GM18909 (cell line): Measurements from ENCODE around the gene PCBP3.
"Not testable (repeated sequence)": the region's sequence is repeated elsewhere in the genome, so short reads cannot be mapped to it uniquely, and the experiment has no call there.

Experiments used
- ATAC-seq: cut with Tn5 transposase; IDR thresholded peaks from one replicate; pipeline ENCODE4 v1.9.1; 2021; ENCODE audit warnings: mild to moderate bottlenecking; ENCODE audit not compliant: unreplicated experiment, poor library complexity

The PCBP3 gene

DNA sequence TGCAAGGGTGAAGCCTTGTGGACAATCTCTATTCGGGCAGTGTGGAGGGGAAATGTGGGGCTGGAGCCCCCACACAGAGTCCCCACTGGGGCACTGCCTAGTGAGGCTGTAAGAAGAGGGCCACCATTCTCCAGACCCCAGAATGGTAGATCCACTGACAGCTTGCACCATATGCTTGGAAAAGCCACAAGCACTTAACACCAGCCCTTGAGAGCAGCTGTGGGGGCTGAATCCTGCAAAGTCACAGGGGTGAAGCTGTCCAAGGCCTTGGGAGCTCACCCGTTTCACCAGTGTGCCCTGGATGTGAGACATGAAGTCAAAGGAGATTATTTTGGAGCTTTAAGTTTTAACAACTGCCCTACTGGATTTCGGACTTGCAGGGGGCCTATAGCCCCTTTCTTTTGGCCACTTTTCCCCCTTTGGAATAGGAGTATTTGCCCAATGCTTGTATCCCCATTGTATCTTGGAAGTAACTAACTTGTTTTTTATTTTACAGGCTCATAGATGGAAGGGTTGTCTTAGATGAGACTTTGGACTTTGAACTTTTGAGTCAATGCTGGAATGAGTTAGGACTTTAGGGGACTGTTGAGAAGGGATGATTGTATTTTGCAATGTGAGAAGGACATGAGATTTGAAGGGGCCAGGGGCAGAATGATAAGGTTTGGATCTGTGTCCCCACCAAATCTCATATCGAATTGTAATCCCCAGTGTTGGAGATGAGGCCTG lies 321.7 kb downstream of the PCBP3 start:
- ATAC-seq, result no peak

GRCh38 chr21:45966791-45967394 lies 323.4 kb downstream of the PCBP3 start:
- no peak for ATAC-seq

DNA sequence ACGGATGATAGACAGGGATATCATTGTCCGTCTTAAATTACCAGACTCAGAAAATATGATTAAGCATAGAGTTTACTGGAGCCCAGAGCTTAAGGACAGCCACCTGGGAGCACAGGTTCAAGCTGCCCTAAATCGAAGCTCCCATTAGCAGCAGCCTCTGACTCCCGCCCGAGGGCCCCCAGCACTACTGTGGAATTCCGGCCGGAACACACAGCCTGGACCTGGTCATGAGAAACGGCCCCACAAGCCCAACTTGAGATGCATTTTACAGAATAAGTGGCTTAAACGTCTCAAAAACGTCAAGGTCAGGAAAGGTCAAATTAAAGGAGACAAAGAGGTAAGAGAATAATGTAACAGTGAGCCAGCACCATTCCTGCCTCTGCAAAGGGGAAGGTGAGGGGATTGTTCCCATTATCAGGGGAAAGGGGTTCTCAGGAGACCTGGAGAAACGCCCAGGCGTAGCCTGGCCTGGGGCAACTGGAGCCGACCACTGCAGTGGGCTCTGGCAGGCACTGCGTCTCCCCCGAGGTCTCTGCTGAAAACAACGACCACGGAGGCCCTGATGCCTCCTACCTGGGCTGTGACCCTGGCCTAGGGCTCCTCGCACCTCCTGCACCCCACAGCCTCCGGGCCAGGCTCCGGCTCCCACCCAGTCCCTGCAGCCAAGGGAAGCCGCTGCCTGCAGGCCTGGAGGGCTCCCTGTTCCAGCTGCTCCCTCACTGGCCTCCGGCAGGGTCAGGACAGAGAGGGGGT lies 326.6 kb downstream of the PCBP3 start:
- ATAC-seq, result no peak

DNA sequence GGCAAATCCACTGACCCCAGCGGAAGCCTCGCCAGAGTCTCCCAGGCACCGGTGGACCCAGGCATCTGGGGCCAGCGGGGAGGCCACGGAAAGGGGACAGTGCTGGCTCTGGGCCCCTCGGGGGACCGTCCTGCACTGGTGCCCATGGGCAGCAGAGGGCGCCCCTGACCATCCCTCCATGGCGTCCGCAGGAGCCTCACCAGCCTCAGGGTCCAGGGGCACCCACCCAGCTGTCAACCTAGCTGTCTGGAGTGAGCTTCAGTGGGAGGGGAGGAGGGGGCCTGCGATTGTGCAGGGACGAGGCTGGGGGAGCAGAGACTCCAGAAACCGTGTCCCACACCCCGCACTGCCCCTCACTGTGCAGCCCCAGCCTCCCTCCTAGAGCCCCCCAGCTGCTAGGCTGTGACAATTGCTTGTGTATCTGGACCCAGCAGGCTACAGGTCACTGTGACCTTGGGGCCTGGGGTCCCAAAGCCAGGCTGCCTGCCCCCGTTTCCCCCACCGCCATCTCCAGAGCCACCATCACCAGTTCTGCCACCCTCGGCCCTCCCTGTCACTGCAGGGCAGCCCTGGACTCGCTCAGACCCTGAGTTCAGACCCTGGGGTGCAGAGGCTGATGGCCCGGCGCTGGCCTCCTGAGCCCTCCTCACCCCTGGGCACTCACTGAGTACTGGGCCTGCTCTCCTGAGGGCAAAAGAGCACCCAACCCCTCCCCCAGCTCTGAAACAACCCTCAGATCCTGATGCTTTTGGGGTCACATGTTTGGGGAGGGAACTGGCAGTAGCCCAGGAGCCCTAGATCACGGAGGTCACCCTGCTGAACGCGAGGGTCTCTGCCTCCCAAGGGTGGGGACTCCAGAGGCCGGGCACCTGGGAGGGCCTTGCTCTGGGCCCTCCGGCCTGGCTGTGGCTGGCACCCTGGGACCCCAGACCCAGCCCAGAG lies 327.4 kb downstream of the PCBP3 start:
- no peak for ATAC-seq

DNA sequence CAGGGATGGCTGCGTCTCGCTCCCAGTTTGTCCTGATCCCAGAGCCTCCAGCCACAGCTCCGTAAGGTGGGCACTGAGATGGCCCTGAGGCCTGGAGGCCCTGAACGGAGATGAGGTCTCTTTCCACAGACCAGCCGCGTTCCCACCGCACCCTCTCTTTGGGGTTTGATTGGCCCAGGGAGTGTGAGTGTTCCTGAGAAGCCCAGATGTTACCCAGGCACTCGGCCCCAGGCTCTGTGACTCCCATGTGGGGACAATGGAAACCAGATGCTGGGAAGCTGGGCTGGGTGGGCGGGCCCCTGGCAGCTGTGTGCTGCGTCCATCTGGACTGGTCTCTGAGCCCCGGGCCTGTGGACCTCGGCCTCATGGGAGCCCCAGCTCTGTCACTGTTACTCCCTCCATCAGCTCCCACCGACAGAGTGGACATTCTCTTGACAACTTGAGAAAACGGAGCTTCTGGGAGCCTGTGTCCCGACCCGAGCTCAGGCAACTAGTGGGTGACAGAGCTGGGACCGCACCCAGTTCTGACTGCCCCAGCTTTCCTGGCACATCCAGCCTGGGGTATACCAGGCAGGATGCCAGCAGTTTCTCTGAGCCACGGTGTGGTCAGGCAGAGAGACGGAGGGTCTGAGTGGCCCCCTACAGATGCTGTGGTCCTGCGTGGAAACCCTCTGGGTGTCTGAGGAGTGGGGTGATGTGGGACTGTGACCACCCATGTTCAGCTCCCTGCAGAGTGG lies 328.3 kb downstream of the PCBP3 start:
- no peak for ATAC-seq

DNA sequence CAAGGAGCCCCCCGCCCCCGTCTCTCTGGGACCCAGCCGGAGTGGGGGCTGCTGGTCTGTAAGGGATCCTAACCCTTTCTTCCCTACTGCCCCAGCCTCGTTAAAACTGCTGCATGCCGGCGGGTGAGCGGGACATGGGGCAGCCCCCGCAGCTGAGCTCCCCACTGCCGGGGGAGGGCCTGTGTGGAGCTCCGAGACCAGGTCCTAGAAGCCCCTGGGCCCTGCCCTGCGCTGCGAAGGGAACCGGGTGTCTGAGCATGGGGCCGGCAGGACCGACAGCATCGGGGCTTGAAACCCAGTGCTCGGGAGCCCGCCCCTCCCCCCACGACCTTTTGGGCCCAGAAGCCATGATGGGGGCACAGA lies 328.8 kb downstream of the PCBP3 start:
- no peak for ATAC-seq

DNA sequence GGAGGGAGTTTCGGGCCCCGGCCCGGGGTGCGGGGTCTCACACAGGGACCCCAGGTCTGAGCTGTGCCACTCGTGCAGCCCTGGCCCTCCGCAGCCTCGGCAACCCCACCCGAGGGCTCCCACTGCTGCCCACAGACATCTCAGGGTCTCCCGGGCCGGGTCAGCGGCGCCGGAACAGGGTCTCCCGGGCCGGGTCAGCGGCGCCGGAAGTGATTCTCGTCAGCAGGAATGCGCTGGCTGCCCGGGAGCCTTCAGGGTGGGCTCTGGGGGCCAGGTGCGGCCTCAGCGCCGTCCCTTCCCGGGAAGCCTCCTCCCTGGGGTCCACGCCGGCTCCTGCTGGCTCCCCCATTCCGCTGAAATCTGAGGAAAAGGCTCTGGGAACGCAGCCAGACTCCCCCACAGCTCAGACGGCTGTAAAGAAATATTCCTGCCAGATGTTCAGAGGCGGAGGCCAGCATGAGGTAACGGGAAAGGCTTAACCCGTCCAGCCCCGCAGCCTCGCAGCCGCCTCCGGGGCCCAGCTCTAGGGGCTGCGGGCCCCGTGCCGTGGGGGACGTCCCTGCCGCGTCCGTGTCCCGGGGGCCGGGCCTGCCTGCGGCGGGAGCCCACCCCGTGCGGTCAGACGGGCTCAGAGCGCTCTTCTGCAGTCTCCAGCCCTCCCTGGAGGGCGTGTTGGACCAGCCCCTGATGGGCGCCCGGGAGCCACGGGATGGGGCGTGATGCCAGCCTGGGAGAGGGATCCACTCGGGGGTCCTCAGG lies 329.4 kb downstream of the PCBP3 start:
- ATAC-seq, result no peak

DNA sequence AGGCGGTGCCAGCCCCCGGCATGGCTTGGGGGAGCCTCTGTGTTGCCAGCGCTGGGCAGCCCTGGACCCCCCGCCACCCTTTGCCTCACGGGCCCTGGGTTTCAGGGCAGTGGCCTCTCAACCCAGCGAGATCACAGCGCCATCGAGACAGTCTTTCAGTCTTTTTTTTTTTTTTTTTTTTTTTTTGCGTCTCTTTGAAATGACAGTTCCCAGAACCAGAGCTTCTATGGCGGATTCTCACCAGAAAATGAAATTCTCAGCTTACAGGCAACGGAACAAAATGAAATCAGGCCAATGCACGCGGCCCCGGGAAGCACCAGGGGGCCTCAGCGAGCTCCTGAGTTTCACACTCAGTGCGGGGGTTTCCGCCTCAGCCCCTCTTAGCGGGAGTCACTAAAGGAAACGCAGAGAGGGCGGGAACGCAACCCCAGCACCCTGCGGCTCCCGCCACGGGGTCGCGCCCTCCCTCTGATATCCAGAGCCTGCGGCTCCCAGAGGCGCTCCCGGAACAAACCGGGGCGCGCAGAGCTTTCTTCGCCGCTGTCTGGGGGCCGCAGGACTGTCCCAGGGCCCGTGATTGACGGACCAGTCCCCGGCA lies 330.0 kb downstream of the PCBP3 start:
- ATAC-seq, result no peak

DNA sequence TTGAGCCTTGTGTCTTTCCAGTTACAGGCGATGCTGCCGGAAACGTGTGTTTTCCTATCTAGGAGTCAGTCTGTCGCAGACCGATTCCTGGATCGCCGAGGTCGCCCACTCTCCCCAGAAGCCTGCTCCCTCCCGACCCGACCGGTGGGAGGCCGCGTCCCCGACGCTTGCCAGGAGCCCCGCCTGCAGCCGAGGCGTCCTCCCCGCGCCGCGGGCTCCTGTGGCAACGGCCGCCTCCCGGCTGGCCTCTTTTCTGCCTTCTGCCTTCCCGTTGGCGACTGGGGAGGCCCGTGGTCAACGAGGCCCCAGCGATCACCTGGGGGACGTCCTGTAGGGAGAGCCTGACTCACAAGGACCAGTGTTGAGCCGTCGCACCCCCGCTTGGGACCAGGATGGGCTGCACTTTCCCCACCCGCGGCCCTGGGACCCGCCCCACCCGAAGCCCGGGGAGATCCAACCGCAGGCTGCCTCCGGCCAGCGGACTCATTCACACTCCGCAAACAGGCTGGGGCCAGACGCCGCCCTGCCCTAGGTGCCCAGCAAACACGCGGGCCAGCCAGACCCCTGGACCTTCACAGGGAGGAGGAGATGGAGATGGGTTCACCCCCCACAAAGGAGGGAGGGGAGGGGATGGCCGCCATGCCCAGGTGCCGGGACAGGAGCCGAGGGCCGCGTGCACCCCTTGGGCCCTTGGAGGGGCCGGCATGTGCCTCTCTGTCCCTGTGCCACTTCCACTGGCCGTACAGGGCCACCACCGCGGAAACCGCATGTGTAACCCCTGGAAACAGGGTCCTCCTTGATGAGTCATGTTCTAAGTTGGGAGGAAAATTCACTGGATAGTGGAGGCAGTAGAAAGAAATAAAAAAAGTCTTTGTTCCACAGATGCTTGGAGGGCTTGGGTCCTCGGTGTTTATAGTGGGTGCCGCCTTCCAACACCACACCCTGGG lies 330.8 kb downstream of the PCBP3 start:
- no peak for ATAC-seq

GRCh38 chr21:45975020-45975666 lies 331.6 kb downstream of the PCBP3 start:
- no peak for ATAC-seq

GRCh38 chr21:45975667-45976409 lies 332.3 kb downstream of the PCBP3 start:
- not testable (repeated sequence) for ATAC-seq

DNA sequence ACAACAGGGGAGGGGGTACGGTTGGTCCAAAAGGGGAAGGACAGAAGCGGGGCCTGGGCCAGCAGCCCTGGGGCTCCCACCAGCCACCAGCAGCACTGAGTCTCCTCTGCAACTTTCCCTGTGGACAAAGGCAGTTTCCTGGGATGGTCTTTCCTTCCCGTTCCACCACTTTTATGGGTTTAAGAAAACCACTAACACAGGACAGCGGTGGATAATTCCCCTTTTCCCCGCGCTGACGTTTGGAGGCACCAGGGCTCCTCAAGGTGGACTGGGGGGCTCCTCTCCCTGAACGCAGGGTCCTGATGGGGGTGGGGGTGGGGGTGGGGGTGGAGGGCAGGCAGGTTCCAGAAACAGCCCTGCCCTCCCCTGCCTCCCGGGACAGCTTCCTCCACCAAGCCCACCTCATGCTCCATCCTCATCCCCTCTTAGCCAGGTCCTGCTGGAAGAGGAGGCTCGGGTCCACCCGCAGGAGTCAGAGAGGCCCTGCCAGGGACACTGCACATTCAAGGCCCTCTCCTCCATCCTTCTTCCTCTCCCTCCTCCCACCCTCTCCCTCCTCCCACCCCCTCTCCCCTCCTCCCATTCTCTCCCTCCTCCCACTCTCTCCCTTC lies 333.3 kb downstream of the PCBP3 start:
- ATAC-seq, result no peak

GRCh38 chr21:45977396-45977795 lies 333.9 kb downstream of the PCBP3 start:
- no peak for ATAC-seq

GRCh38 chr21:45979141-45979631 lies 335.7 kb downstream of the PCBP3 start:
- ATAC-seq, result no peak

DNA sequence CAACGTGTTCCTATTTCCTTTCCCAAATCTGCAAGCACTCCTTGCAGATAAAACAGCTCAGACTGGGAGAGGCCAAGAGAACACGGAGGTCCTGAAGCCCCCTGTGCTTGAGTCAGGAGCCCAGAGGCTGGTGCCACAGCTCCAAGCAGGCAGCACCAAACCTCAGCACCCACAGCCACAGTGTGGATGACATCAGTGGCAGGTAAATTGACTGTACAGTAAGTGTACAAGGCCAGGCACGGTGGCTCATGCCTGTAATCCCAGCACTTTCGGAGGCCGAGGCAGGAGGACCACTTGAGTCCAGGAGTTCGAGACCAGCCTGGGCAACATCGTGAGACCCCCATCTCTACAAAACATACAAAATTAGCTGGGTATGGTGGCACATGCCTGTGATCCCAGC lies 336.1 kb downstream of the PCBP3 start:
- no peak for ATAC-seq

GRCh38 chr21:45980271-45980670 lies 336.7 kb downstream of the PCBP3 start:
- no peak for ATAC-seq
